Measurements from ENCODE around the gene TMEM72.

The TMEM72 gene

DNA sequence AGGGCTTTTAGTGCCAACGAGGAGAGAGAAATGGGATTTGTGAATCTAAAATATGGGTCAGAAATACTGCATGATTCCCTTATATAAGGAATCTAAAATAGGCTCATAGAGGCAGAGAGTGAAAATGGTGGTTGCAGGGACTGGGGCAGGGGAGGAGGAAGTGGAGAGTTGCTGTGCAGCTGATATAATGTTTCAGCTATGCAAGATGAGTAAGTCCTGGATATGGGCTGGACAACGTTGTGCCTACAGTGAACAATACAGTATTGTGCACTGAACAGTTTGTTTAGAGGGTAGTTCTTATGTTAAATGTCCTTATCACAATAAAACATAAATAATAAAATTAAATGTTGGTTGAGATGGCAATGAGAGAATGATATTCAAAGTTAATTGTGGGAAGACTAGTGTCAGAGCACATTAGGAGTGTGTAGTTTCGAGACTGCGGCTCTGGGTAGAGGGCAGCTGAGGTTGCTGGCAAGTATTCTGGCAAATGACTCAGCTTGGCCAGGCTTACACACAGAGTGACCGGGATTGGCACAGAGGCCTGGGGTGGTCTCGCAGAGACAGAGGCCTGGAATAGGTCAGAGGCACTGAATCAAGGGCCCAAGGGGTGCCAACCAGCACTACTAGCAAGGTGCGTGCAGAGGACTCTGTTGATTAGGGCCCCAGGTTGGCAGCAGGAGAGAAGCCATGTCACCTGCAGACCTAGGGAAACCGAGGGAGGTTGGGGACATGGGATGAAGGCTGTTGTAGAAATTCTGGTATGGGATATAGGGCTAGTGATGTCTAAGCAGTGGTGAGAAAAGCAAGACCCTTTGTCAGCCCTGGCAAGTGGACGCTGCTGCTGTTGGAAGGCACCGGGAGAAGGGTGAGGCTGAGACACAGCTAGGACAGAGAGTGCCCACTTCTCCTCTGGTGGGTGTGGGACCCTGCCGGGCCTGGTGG is 70.3 kb downstream of the TMEM72 start:
- no peak for TF ChIP-seq CTCF (IDR thresholded peaks at IDR 0.05; ENCODE audit: borderline replicate concordance, insufficient read depth, low read depth, low read length)
- H3K4me3 ChIP-seq (ENCODE audit: low read depth, low read length) = no peak overlapping the region

DNA sequence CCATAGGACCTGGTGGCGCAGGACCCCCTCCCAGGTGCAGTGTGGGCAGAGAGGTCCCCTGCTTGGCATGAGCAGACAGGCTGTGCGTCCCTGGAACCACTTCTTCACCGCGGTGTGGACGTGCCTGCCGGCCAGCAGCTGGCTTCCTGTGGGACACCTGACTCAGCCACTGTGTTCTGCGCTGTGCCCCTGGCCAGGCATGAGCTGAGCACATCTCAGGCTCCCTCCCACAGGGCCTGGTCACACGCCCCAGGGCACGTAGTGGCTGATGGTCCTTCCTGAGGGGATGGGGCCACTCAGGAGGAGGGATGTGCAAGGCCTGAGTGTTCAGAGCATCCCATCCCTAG is 71.0 kb downstream of the TMEM72 start:
- no peak overlapping the region for H3K4me3 ChIP-seq (ENCODE audit: low read depth, low read length)
- TF ChIP-seq CTCF (IDR thresholded peaks at IDR 0.05; ENCODE audit: borderline replicate concordance, insufficient read depth, low read depth, low read length) = no peak

- no peak for TF ChIP-seq CTCF (IDR thresholded peaks at IDR 0.05; ENCODE audit: borderline replicate concordance, insufficient read depth, low read depth, low read length)
- H3K4me3 ChIP-seq (ENCODE audit: low read depth, low read length) = no peak overlapping the region
These were observed 71.4 kb downstream of the TMEM72 start for GRCh38 chr10:44982496-44982895.

DNA sequence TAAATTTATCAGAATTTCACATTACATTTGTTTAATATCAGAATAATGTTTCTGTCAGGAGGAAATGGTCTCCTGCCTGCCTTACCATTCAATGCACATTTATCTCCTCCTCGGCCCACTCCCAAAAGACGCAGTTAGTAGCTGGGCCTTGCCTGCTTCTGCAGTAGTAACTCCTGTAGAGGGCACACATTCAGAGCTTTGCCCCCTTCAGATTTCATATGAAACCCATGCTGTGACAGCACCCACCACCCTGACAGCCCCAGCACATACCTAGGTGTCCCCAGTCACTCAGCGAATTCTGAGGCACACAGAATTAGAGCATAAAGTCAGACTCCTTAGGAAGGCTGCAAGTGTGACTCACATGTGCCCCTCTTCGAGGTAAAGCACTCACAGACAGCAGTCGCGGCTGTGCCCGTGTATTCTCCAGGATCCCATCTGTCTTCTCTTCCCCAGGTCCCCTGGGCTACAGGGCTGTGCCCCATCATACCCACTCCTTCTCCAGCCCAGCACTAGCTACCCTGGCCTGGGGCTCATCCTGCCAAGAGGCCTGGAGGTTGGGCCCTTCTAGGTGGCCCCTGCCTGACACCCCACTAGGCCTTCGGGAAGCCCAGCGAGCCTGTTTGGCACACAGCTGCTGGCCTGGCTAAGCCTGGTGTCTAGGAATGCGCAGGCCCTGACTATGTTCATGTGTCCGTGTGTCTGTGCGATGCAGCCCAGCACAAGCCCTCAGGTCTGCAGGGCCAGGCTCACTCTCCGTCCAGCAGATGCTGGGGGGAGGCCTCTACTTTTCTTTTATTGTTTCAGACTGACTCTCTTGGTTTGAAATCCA is 72.1 kb downstream of the TMEM72 start:
- no peak overlapping the region for H3K4me3 ChIP-seq (ENCODE audit: low read depth, low read length)
- no peak for TF ChIP-seq CTCF (IDR thresholded peaks at IDR 0.05; ENCODE audit: borderline replicate concordance, insufficient read depth, low read depth, low read length)

DNA sequence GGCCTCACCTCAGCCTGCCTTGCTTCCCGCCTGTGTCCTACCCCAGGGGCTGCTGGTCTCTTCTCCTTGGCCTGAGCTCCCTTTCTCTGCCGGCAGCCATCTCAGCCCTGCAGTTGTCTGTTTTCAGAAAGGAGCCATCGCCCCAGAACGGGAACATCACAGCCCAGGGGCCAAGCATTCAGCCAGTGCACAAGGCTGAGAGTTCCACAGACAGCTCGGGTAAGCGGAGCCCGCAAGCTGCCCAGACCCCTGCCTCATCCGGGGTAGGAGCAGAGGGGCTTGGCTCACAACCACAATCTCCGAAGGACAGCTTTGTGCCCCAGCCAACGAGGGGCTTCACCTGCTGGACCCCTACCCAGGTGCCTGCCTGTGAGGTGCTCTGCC is 72.8 kb downstream of the TMEM72 start:
- TF ChIP-seq CTCF (IDR thresholded peaks at IDR 0.05; ENCODE audit: borderline replicate concordance, insufficient read depth, low read depth, low read length) = no peak
- no peak overlapping the region for H3K4me3 ChIP-seq (ENCODE audit: low read depth, low read length)

- no peak overlapping the region for H3K4me3 ChIP-seq (ENCODE audit: low read depth, low read length)
- no peak for TF ChIP-seq CTCF (IDR thresholded peaks at IDR 0.05; ENCODE audit: borderline replicate concordance, insufficient read depth, low read depth, low read length)
These were observed 73.5 kb downstream of the TMEM72 start for GRCh38 chr10:44984671-44985101.
